ENCODE results near the gene STIMATE. TPM values are rescaled to one million over a fixed set of nuclear protein-coding genes. Genes with fewer than 3 reads are reported as not detected.

STIMATE gene
- total RNA-seq, 1 donor from 2014 or later, result 28.8 TPM

- DNase-seq (ENCODE audit: low spot score in 2 of 2, unreplicated experiment in 2 of 2), result no peak
- H3K4me1 Mint-ChIP-seq, result no peaks in the 10 kb centered on the region
- no peaks in the 10 kb centered on the region for H3K36me3 Mint-ChIP-seq
- H3K27ac Mint-ChIP-seq, result no peak overlapping the region
- H3K27me3 Mint-ChIP-seq (ENCODE audit: low read depth), result no peaks in the 10 kb centered on the region
- no peak overlapping the region for H3K4me3 Mint-ChIP-seq
- H3K9me3 Mint-ChIP-seq, result no peaks in the 10 kb centered on the region
- no peak for TF ChIP-seq CTCF (IDR thresholded peaks at IDR 0.05; ENCODE audit: unreplicated experiment)
Observed at GRCh38 chr3:52930748-52931147, 33.4 kb upstream of the STIMATE start.

GRCh38 chr3:52926554-52926953 lies 29.2 kb upstream of the STIMATE start:
- H3K27ac Mint-ChIP-seq, result no peak overlapping the region
- H3K9me3 Mint-ChIP-seq, result no peaks in the 10 kb centered on the region
- H3K27me3 Mint-ChIP-seq (ENCODE audit: low read depth), result no peaks in the 10 kb centered on the region
- H3K4me3 Mint-ChIP-seq, result no peak overlapping the region
- H3K36me3 Mint-ChIP-seq, result no peaks in the 10 kb centered on the region
- H3K4me1 Mint-ChIP-seq, result no peaks in the 10 kb centered on the region
- TF ChIP-seq CTCF (IDR thresholded peaks at IDR 0.05; ENCODE audit: unreplicated experiment), result no peak
- DNase-seq (ENCODE audit: low spot score in 2 of 2, unreplicated experiment in 2 of 2), result no peak

- H3K4me3 Mint-ChIP-seq, result no peak overlapping the region
- H3K27ac Mint-ChIP-seq, result no peak overlapping the region
- no peaks in the 10 kb centered on the region for H3K36me3 Mint-ChIP-seq
- H3K4me1 Mint-ChIP-seq, result no peaks in the 10 kb centered on the region
- TF ChIP-seq CTCF (IDR thresholded peaks at IDR 0.05; ENCODE audit: unreplicated experiment), result no peak
- no peak for DNase-seq (ENCODE audit: low spot score in 2 of 2, unreplicated experiment in 2 of 2)
- H3K27me3 Mint-ChIP-seq (ENCODE audit: low read depth), result no peaks in the 10 kb centered on the region
- H3K9me3 Mint-ChIP-seq, result no peaks in the 10 kb centered on the region
Observed at GRCh38 chr3:52925405-52926313, 28.3 kb upstream of the STIMATE start.

GRCh38 chr3:52923963-52924362 lies 26.6 kb upstream of the STIMATE start:
- no peak overlapping the region for H3K27ac Mint-ChIP-seq
- no peak for TF ChIP-seq CTCF (IDR thresholded peaks at IDR 0.05; ENCODE audit: unreplicated experiment)
- no peak overlapping the region for H3K4me3 Mint-ChIP-seq
- H3K36me3 Mint-ChIP-seq, result peaks cover 9% of the 10 kb centered on the region
- H3K9me3 Mint-ChIP-seq, result no peaks in the 10 kb centered on the region
- no peaks in the 10 kb centered on the region for H3K4me1 Mint-ChIP-seq
- H3K27me3 Mint-ChIP-seq (ENCODE audit: low read depth), result no peaks in the 10 kb centered on the region
- DNase-seq (ENCODE audit: low spot score in 2 of 2, unreplicated experiment in 2 of 2), result no peak

GRCh38 chr3:52920841-52921240 lies 23.5 kb upstream of the STIMATE start:
- H3K9me3 Mint-ChIP-seq, result no peaks in the 10 kb centered on the region
- no peaks in the 10 kb centered on the region for H3K27me3 Mint-ChIP-seq (ENCODE audit: low read depth)
- no peak overlapping the region for H3K27ac Mint-ChIP-seq
- peaks cover 13% of the 10 kb centered on the region for H3K36me3 Mint-ChIP-seq
- H3K4me1 Mint-ChIP-seq, result no peaks in the 10 kb centered on the region
- DNase-seq (ENCODE audit: low spot score in 2 of 2, unreplicated experiment in 2 of 2), result no peak
- no peak overlapping the region for H3K4me3 Mint-ChIP-seq
- no peak for TF ChIP-seq CTCF (IDR thresholded peaks at IDR 0.05; ENCODE audit: unreplicated experiment)
